IMR-90 (cell line): ENCODE data around the gene MAP6. TPM values are rescaled to one million over a fixed set of nuclear protein-coding genes. Genes with fewer than 3 reads are reported as not detected.

Experiments
- ATAC-seq: fragments of 200-7000 bp; cut with Tn5 transposase; 2 replicates; pipeline ENCODE4 v1.9.1; 2020; ENCODE audit warnings: low read depth, mild to moderate bottlenecking, moderate library complexity
- BruUV-seq: library from RNA; stranded (reverse); fragments of 400-500 nt; replicated peaks from 2 replicates; lab custom pipeline; 2021; lab: Mats Ljungman, UMichigan
- CTCF ChIA-PET: fragments of 300-600 bp; formaldehyde crosslinking; extraction: SDS; loops from one replicate; lab custom pipeline; 2021; ENCODE audit warnings: antibody characterized with exemption; lab: Yijun Ruan, JAX
- POLR2A ChIA-PET: fragments of 300-600 bp; sonication (Branson Sonifier 250); formaldehyde crosslinking; loops from one replicate; lab custom pipeline; 2022; ENCODE audit warnings: antibody characterized with exemption; ENCODE audit not compliant: unreplicated experiment; lab: Charles Lee
- DNase-seq: peaks from one replicate; pipeline ENCODE4 v3.0.0; 2013
- H2AFZ ChIP-seq: replicated peaks from 2 replicates; pipeline ENCODE3; 2013; ENCODE audit warnings: low read length, mild to moderate bottlenecking; ENCODE audit not compliant: poor library complexity
- H2AK5ac ChIP-seq: 2 replicates; pipeline ENCODE4 v1.6.1; 2013; ENCODE audit warnings: low read depth, low read length, inconsistent platforms
- H2AK9ac ChIP-seq: replicated peaks from 2 replicates; pipeline ENCODE3; 2013; ENCODE audit warnings: mild to moderate bottlenecking, low read depth, low read length, moderate library complexity; ENCODE audit not compliant: poor library complexity
- H2BK120ac ChIP-seq: 2 replicates; pipeline ENCODE4 v1.6.1; 2013; ENCODE audit warnings: low read depth, low read length, inconsistent platforms
- H2BK15ac ChIP-seq: 3 replicates; pipeline ENCODE4 v1.6.1; 2013; ENCODE audit warnings: low read depth, low read length, inconsistent platforms
- H2BK20ac ChIP-seq: 2 replicates; pipeline ENCODE4 v1.6.1; 2013; ENCODE audit warnings: low read depth, mild to moderate bottlenecking, inconsistent platforms, low read length, moderate library complexity
- H2BK5ac ChIP-seq: 2 replicates; pipeline ENCODE4 v1.6.1; 2013; ENCODE audit warnings: mild to moderate bottlenecking, low read depth, low read length, inconsistent platforms; ENCODE audit not compliant: poor library complexity, severe bottlenecking
- H3K14ac ChIP-seq: replicated peaks from 2 replicates; pipeline ENCODE4 v1.6.1; 2013; ENCODE audit warnings: low read depth, low read length, inconsistent platforms
- H3K18ac ChIP-seq: 2 replicates; pipeline ENCODE4 v1.6.1; 2013; ENCODE audit warnings: low read depth, low read length, control low read depth
- H3K23ac ChIP-seq: 2 replicates; pipeline ENCODE4 v1.6.1; 2013; ENCODE audit warnings: low read depth, low read length, inconsistent platforms
- H3K27ac ChIP-seq: 2 replicates; pipeline ENCODE4 v1.5.1; 2013; ENCODE audit warnings: mild to moderate bottlenecking, control low read depth, low read length; ENCODE audit not compliant: insufficient read depth
- H3K27me3 ChIP-seq: 2 replicates; pipeline ENCODE4 v1.6.1; 2013; ENCODE audit warnings: low read length; ENCODE audit not compliant: control insufficient read depth, insufficient read depth
- H3K36me3 ChIP-seq: 2 replicates; pipeline ENCODE4 v1.6.1; 2013; ENCODE audit warnings: low read length, mixed read lengths; ENCODE audit not compliant: control insufficient read depth, insufficient read depth
- H3K4ac ChIP-seq: 2 replicates; pipeline ENCODE4 v1.6.1; 2013; ENCODE audit warnings: low read depth, low read length, inconsistent platforms
- H3K4me1 ChIP-seq: 2 replicates; pipeline ENCODE4 v1.6.1; 2013; ENCODE audit warnings: low read length, mixed read lengths; ENCODE audit not compliant: control insufficient read depth, insufficient read depth
- H3K4me2 ChIP-seq: 2 replicates; pipeline ENCODE4 v1.6.1; 2013; ENCODE audit warnings: low read depth, mild to moderate bottlenecking, control low read depth, low read length, moderate library complexity
- H3K4me3 ChIP-seq: 2 replicates; pipeline ENCODE4 v1.5.1; 2013; ENCODE audit warnings: low read depth, mild to moderate bottlenecking, control low read depth, low read length, moderate library complexity; ENCODE audit not compliant: insufficient read depth
- H3K56ac ChIP-seq: 2 replicates; pipeline ENCODE4 v1.6.1; 2013; ENCODE audit warnings: low read length, inconsistent platforms; ENCODE audit not compliant: insufficient read depth; ENCODE audit errors: extremely low read depth
- H3K79me1 ChIP-seq, 2 experiments: 2 replicates each; pipeline ENCODE4 v1.6.1; 2013; ENCODE audit warnings: low read length in 2 of 2, inconsistent platforms in 1 of 2, low read depth in 1 of 2
- H3K9ac ChIP-seq: 2 replicates; pipeline ENCODE4 v1.6.1; 2013; ENCODE audit warnings: low read depth, low read length, control low read depth
- H3K9me1 ChIP-seq: 2 replicates; pipeline ENCODE4 v1.6.1; 2013; ENCODE audit warnings: low read length, inconsistent platforms; ENCODE audit not compliant: insufficient read depth
- H3K9me3 ChIP-seq: 2 replicates; pipeline ENCODE4 v1.6.1; 2013; ENCODE audit warnings: low read length; ENCODE audit not compliant: control insufficient read depth, insufficient read depth
- H4K20me1 ChIP-seq: 2 replicates; pipeline ENCODE4 v1.6.1; 2013; ENCODE audit warnings: low read length, inconsistent platforms; ENCODE audit not compliant: insufficient read depth
- H4K5ac ChIP-seq: 2 replicates; pipeline ENCODE4 v1.6.1; 2013; ENCODE audit warnings: mild to moderate bottlenecking, low read depth, low read length, control low read depth
- H4K8ac ChIP-seq, 2 experiments: 2 replicates each; pipeline ENCODE4 v1.6.1; 2013; ENCODE audit warnings: low read depth in 2 of 2, low read length in 2 of 2, control low read depth in 1 of 2, inconsistent platforms in 1 of 2
- H4K91ac ChIP-seq: 2 replicates; pipeline ENCODE4 v1.6.1; 2013; ENCODE audit warnings: low read depth, low read length, inconsistent platforms; ENCODE audit not compliant: insufficient read depth
- BHLHE40 ChIP-seq: fragments of 150-350 bp; IDR thresholded peaks from 2 replicates; pipeline ENCODE4 v1.6.1; 2016; ENCODE audit warnings: mild to moderate bottlenecking, low read depth, low read length
- MXI1 ChIP-seq: IDR thresholded peaks from 2 replicates; pipeline ENCODE4 v1.6.1; 2012; ENCODE audit warnings: low read depth, mild to moderate bottlenecking, low read length, moderate library complexity, borderline replicate concordance
- RAD21 ChIP-seq: IDR thresholded peaks from 2 replicates; pipeline ENCODE4 v1.6.1; 2012; ENCODE audit warnings: low read length, improper control_type of control experiment
- SMC3 ChIP-seq: fragments of 150-350 bp; IDR thresholded peaks from 2 replicates; pipeline ENCODE4 v1.6.1; 2016; ENCODE audit warnings: low read depth, mild to moderate bottlenecking, antibody characterized with exemption, low read length, moderate library complexity
- WGBS, 2 experiments: methylation state at CpG; one replicate each; pipeline versions ENCODE4 v1.1.5 to v1.1.7; 2013; ENCODE audit warnings: missing lambda C conversion rate in 2 of 2; ENCODE audit not compliant: insufficient read length in 1 of 2; ENCODE audit errors: extremely low coverage in 2 of 2; 5-methylcytosine and 5-hydroxymethylcytosine counted together
- dilution Hi-C: fragments of 300-500 bp; cut with HindIII; formaldehyde crosslinking; loops from one replicate; pipeline ENCODE4 v1.14.3; 2018; ENCODE audit warnings: low sequenced_read_pairs; ENCODE audit not compliant: unreplicated experiment
- in situ Hi-C: fragments of 300-500 bp; cut with MboI; formaldehyde crosslinking; loops from 3 replicates; pipeline ENCODE4 v1.14.3; 2019; ENCODE audit warnings: low sequenced_read_pairs, inconsistent platforms, mixed read lengths
- intact Hi-C: fragments of 100-400 bp; cut with micrococcal nuclease; formaldehyde crosslinking; loops from 2 replicates; pipeline ENCODE4 v1.10.0; 2022
- polyA plus RNA-seq, 3 experiments: library from polyadenylated mRNA; depleted of rRNA; stranded (reverse); fragments of >200 nt; gene quantifications; 2 replicates each; pipeline ENCODE4 v1.2.3, GENCODE V29; 2012; ENCODE audit warnings: low replicate concordance in 1 of 3
- total RNA-seq: library from RNA; depleted of rRNA; stranded (reverse); fragments of >200 nt; gene quantifications from 2 replicates; pipeline ENCODE4 v1.2.3, GENCODE V29; 2012

MAP6 gene
- total and polyA plus RNA-seq, 2 of the 4 experiments (the other 2 are of a cell fraction) = 3.0 to 3.4 TPM

- Histone ChIP-seq H3K4ac (no peak overlapping the region), H4K5ac (no peak overlapping the region), H4K8ac (no peak overlapping the region), H2AK9ac (no peak overlapping the region), H2BK120ac (no peak overlapping the region), H3K9ac (no peak overlapping the region), H3K18ac (no peak overlapping the region), H3K4me1 (peaks cover 20% of the 10 kb centered on the region), H2AFZ (no peak overlapping the region), H3K56ac (no peak overlapping the region), H3K36me3 (no peaks in the 10 kb centered on the region), H3K14ac (no peak overlapping the region), H3K79me1 (no peaks in the 10 kb centered on the region), H2BK15ac (no peak overlapping the region), H2AK5ac (no peak overlapping the region), H3K27ac (no peak overlapping the region), H3K9me1 (peaks cover 17% of the 10 kb centered on the region), H4K20me1 (no peaks in the 10 kb centered on the region), H2BK20ac (no peak overlapping the region), H3K27me3 (no peaks in the 10 kb centered on the region), H2BK5ac (no peak overlapping the region), H4K91ac (no peak overlapping the region), H3K4me2 (no peak overlapping the region), H3K23ac (no peak overlapping the region), H3K9me3 (no peaks in the 10 kb centered on the region), H3K4me3 (no peak overlapping the region)
- WGBS, 2 experiments = 100% methylated on average over 1 of the region's 3 CpGs; no CpG with 5 or more reads in 1 of the 2 experiments
- BruUV-seq = no TSS peak
- CTCF ChIA-PET = interaction anchor here (0.7 kb wide), 1 partner anchor 193 kb away, joined by 3 read pairs; no protein-coding TSS in a partner anchor
- ATAC-seq (no peak), DNase-seq (no peak)
- in situ Hi-C loops = no loop called here
- TF ChIP-seq MXI1 = no peak
- TF ChIP-seq SMC3 = no peak
- TF ChIP-seq BHLHE40 = no peak
- no peak for TF ChIP-seq RAD21
- intact Hi-C loops = loop anchor here (5.0 kb wide), 1 partner anchor 57 kb away; no protein-coding TSS in a partner anchor
- POLR2A ChIA-PET = no interaction called here
- dilution Hi-C loops = no loop called here
Observed at GRCh38 chr11:75600356-75600755, 68.5 kb downstream of the MAP6 start.
